Naive thymus-derived CD4-positive, alpha-beta T cell (primary cell): ENCODE results near the gene PLD6. TPM values are rescaled to one million over a fixed set of nuclear protein-coding genes. Genes with fewer than 3 reads are reported as not detected.

Experiments used
- ATAC-seq: fragments of 150-1000 bp; cut with Tn5 transposase; 2 replicates; pipeline ENCODE4 v1.10.0; 2021; ENCODE audit warnings: mild to moderate bottlenecking, moderate library complexity
- CTCF ChIA-PET: fragments of 350-600 bp; sonication (Branson Sonifier 250); formaldehyde crosslinking; loops from one replicate; lab custom pipeline; 2021; ENCODE audit warnings: antibody characterized with exemption; lab: Charles Lee
- POLR2A ChIA-PET: fragments of 350-600 bp; sonication (Branson Sonifier 250); formaldehyde crosslinking; loops from one replicate; lab custom pipeline; 2021; ENCODE audit warnings: antibody characterized with exemption, inconsistent platforms; lab: Charles Lee
- DNase-seq, 9 donors: peaks; one replicate each; pipeline versions ENCODE4 v3.0.0 to v3.0.0-alpha.2; 2020 to 2022; ENCODE audit warnings: mixed read lengths in 1 of 9
- H3K27ac ChIP-seq: one replicate; pipeline ENCODE4 v1.7.0; 2013; ENCODE audit warnings: mild to moderate bottlenecking, low read depth, low read length, moderate library complexity
- H3K27me3 ChIP-seq, 2 donors: one replicate each; pipeline ENCODE4 v1.7.0; 2013; ENCODE audit warnings: low read length in 2 of 2, mild to moderate bottlenecking in 2 of 2, moderate library complexity in 2 of 2; ENCODE audit not compliant: control insufficient read depth in 2 of 2, insufficient read depth in 2 of 2
- H3K36me3 ChIP-seq, 3 experiments: 1 replicate in 2 of 3; 2 replicates in 1 of 3; pipeline ENCODE4 v1.7.0; 2013; ENCODE audit warnings: low read length in 3 of 3, mild to moderate bottlenecking in 3 of 3, moderate library complexity in 1 of 3; ENCODE audit not compliant: insufficient read depth in 3 of 3, control insufficient read depth in 2 of 3
- H3K4me1 ChIP-seq, 2 donors: one replicate each; pipeline ENCODE4 v1.7.0; 2013; ENCODE audit warnings: low read length in 2 of 2, mild to moderate bottlenecking in 2 of 2, moderate library complexity in 1 of 2; ENCODE audit not compliant: control insufficient read depth in 2 of 2, insufficient read depth in 2 of 2
- H3K4me3 ChIP-seq: 2 replicates; pipeline ENCODE4 v1.7.0; 2013; ENCODE audit warnings: mild to moderate bottlenecking, low read length
- H3K9me3 ChIP-seq, 3 experiments: 1 replicate in 2 of 3; 2 replicates in 1 of 3; pipeline ENCODE4 v1.7.0; 2013; ENCODE audit warnings: low read length in 3 of 3; ENCODE audit not compliant: control insufficient read depth in 2 of 3
- H3K27ac Mint-ChIP-seq, 9 donors: one replicate each; pipeline ENCODE4 v1.8.0; 2020 to 2022; ENCODE audit warnings: mixed read lengths in 9 of 9, mild to moderate bottlenecking in 8 of 9, moderate library complexity in 5 of 9, inconsistent platforms in 2 of 9
- H3K27me3 Mint-ChIP-seq, 5 donors: one replicate each; pipeline ENCODE4 v1.8.0; 2021 to 2022; ENCODE audit warnings: mixed read lengths in 5 of 5, mild to moderate bottlenecking in 1 of 5
- H3K36me3 Mint-ChIP-seq, 5 donors: one replicate each; pipeline ENCODE4 v1.8.0; 2020 to 2022; ENCODE audit warnings: mixed read lengths in 5 of 5, mild to moderate bottlenecking in 3 of 5, inconsistent platforms in 1 of 5
- H3K4me1 Mint-ChIP-seq, 7 donors: one replicate each; pipeline ENCODE4 v1.8.0; 2020 to 2022; ENCODE audit warnings: mixed read lengths in 7 of 7, mild to moderate bottlenecking in 3 of 7, inconsistent platforms in 1 of 7
- H3K4me3 Mint-ChIP-seq, 10 donors: one replicate each; pipeline ENCODE4 v1.8.0; 2020 to 2022; ENCODE audit warnings: mild to moderate bottlenecking in 10 of 10, mixed read lengths in 10 of 10, moderate library complexity in 6 of 10, inconsistent platforms in 2 of 10
- H3K9me3 Mint-ChIP-seq, 11 donors: one replicate each; pipeline ENCODE4 v1.8.0; 2020 to 2022; ENCODE audit warnings: mixed read lengths in 11 of 11, mild to moderate bottlenecking in 4 of 11, inconsistent platforms in 1 of 11, moderate library complexity in 1 of 11
- intact Hi-C, 2 donors: fragments of 100-400 bp; cut with micrococcal nuclease; formaldehyde crosslinking; loops; one replicate each; pipeline ENCODE4 v1.15.1; 2023
- polyA plus RNA-seq, 2 donors: library from polyadenylated mRNA; unstranded; fragments of 300-500 nt; fragmentation: Illumina TruSeq; gene quantifications; one replicate each; pipeline ENCODE4 v1.2.3, GENCODE V29; 2021
- total RNA-seq, 6 experiments: library from RNA in 5 of 6; stranded (reverse) in 5 of 6; gene quantifications; 1 replicate in 5 of 6; 2 replicates in 1 of 6; pipeline ENCODE4 v1.2.3 and lab custom pipeline; 2021 to 2026

Gene PLD6
- total and polyA plus RNA-seq, 7 experiments from 2014 or later, result 6.2 to 16.4 (median 12.1) TPM

GRCh38 chr17:17173921-17174320 lies 32.2 kb downstream of the PLD6 start:
- ChIA-PET POLR2A (interaction anchor here (1.0 to 3.0 kb wide), 2 partner anchors 8 to 32 kb away, joined by 3 to 16 read pairs; partner anchors contain the start of gene PLD6), CTCF (no interaction called here)
- Histone ChIP-seq H3K36me3 (peaks cover 4 to 33% (median 12%) of the 10 kb centered on the region in 3 experiments), H3K27me3 (no peaks in the 10 kb centered on the region), H3K27ac (peak overlapping the region; percentile 23), H3K9me3 (no peaks in the 10 kb centered on the region), H3K4me1 (peaks cover 28 to 70% of the 10 kb centered on the region in 2 donors), H3K4me3 (no peak overlapping the region)
- ATAC-seq (no peak), DNase-seq (no peak)
- Mint-ChIP-seq H3K4me1 (peaks cover 32 to 86% (median 73%) of the 10 kb centered on the region in 7 donors), H3K36me3 (peaks cover 0 to 38% (median 26%) of the 10 kb centered on the region in 5 donors), H3K27me3 (no peaks in the 10 kb centered on the region), H3K27ac (peak overlapping the region; percentile 13 to 99 (median 89)), H3K4me3 (no peak overlapping the region), H3K9me3 (no peaks in the 10 kb centered on the region)
- intact Hi-C loops, result no loop called here

DNA sequence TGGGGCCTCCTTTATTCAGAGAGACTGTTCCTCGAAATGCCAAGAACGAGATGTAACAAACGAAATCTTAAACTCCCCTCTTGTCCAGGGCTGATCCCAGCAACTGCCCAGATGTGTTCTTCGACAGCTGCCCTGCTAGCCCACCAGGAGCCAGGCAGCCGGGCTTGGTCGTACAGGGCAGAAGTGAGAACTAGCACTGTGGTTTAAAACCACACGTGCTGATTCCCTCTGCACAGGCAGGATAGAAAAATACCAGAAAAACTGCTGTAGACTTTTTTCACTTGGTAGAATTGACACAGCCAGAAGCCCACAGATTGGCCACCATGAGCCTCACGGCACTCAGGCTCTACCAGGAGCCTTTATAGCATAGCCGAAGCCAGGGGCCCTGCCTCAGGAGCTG lies 33.1 kb downstream of the PLD6 start:
- ChIA-PET POLR2A (interaction anchor here (1.0 kb wide), 1 partner anchor 9 kb away, joined by 3 read pairs; no protein-coding TSS in a partner anchor), CTCF (no interaction called here)
- no peak for DNase-seq
- Histone ChIP-seq H3K27ac (no peak overlapping the region), H3K9me3 (no peaks in the 10 kb centered on the region), H3K4me3 (no peak overlapping the region), H3K4me1 (peaks cover 19 to 62% of the 10 kb centered on the region in 2 donors), H3K27me3 (no peaks in the 10 kb centered on the region), H3K36me3 (peaks cover 4 to 42% (median 12%) of the 10 kb centered on the region in 3 experiments)
- no peak for ATAC-seq
- H3K27me3 Mint-ChIP-seq, result no peaks in the 10 kb centered on the region
- intact Hi-C loops, result no loop called here
- peak overlapping the region in 6 of 10 donors; percentile 18 to 59 (median 39) for H3K4me3 Mint-ChIP-seq
- H3K4me1 Mint-ChIP-seq, result peaks cover 33 to 87% (median 73%) of the 10 kb centered on the region in 7 donors
- H3K36me3 Mint-ChIP-seq, result peaks cover 0 to 44% (median 26%) of the 10 kb centered on the region in 5 donors
- H3K27ac Mint-ChIP-seq, result peak overlapping the region; percentile 46 to 99 (median 85)
- no peaks in the 10 kb centered on the region for H3K9me3 Mint-ChIP-seq

- Histone ChIP-seq H3K27me3 (no peaks in the 10 kb centered on the region), H3K36me3 (peaks cover 4 to 48% (median 12%) of the 10 kb centered on the region in 3 experiments), H3K9me3 (no peaks in the 10 kb centered on the region), H3K4me3 (no peak overlapping the region), H3K27ac (no peak overlapping the region), H3K4me1 (peaks cover 17 to 55% of the 10 kb centered on the region in 2 donors)
- POLR2A ChIA-PET, result interaction anchor here (0.7 to 1.6 kb wide), 3 partner anchors 8 to 12 kb away, joined by 3 to 4 read pairs (median 4); no protein-coding TSS in a partner anchor
- Mint-ChIP-seq H3K27ac (peak overlapping the region; percentile 36 to 99 (median 86)), H3K36me3 (peaks cover 2 to 40% (median 22%) of the 10 kb centered on the region in 5 donors), H3K4me1 (peaks cover 27 to 81% (median 67%) of the 10 kb centered on the region in 7 donors), H3K4me3 (peak overlapping the region in 6 of 10 donors; percentile 18 to 59 (median 32)), H3K9me3 (no peaks in the 10 kb centered on the region), H3K27me3 (no peaks in the 10 kb centered on the region)
- intact Hi-C loops, result no loop called here
- ATAC-seq (no peak), DNase-seq (no peak)
- CTCF ChIA-PET, result no interaction called here
These were observed 33.9 kb downstream of the PLD6 start for GRCh38 chr17:17172001-17172939.

GRCh38 chr17:17171186-17171585 lies 34.9 kb downstream of the PLD6 start:
- H3K4me3 ChIP-seq, result no peak overlapping the region
- H3K36me3 ChIP-seq, result peaks cover 4 to 55% (median 4%) of the 10 kb centered on the region in 3 experiments
- no peaks in the 10 kb centered on the region for H3K27me3 ChIP-seq
- Mint-ChIP-seq H3K27me3 (no peaks in the 10 kb centered on the region), H3K36me3 (peaks cover 8 to 43% (median 19%) of the 10 kb centered on the region in 5 donors), H3K4me3 (peak overlapping the region in 4 of 10 donors; percentile 4 to 62 (median 42)), H3K27ac (peak overlapping the region; percentile 58 to 99 (median 87)), H3K9me3 (no peaks in the 10 kb centered on the region), H3K4me1 (peaks cover 19 to 74% (median 60%) of the 10 kb centered on the region in 7 donors)
- ChIA-PET CTCF (no interaction called here), POLR2A (interaction anchor here (0.8 to 1.6 kb wide), 2 partner anchors 10 to 13 kb away, joined by 3 to 4 read pairs; no protein-coding TSS in a partner anchor)
- intact Hi-C loops, result no loop called here
- H3K27ac ChIP-seq, result no peak overlapping the region
- ATAC-seq, result no peak
- DNase-seq, result no peak
- peaks cover 17 to 44% of the 10 kb centered on the region in 2 donors for H3K4me1 ChIP-seq
- H3K9me3 ChIP-seq, result no peaks in the 10 kb centered on the region

DNA sequence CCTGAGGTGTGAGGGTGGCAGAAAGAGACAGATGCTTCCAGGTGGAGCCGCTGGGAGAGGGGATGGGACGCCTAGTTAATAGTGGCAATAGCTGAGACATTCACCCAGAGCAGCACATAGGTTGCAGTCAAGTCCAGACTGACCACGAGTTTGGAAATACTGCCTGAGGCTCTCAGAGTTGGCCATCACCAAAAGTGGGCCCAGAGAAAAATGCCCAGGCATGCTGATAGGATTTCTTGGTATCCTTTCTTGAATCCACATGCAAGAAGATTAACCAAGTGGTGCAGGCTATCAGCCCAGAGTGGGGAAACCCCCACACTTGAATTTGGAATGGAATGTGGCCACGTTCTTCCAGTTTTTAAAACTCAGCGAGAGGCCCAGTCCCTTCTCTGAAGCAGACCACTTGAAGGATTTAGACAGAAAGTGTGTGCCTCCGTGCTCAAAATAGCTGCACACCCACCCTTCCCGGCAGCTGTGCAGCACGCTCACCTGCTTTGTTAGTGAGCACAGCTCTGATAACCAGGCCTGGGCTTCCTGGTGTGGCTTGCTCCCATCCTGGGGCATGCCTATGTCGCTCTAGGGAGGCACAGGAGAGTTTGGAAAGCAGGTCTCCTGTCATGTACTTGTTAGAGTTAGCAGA lies 35.7 kb downstream of the PLD6 start:
- no peak overlapping the region for H3K27ac ChIP-seq
- peaks cover 13 to 37% of the 10 kb centered on the region in 2 donors for H3K4me1 ChIP-seq
- ATAC-seq (no peak), DNase-seq (no peak)
- intact Hi-C loops, result no loop called here
- ChIA-PET POLR2A (interaction anchor here (0.7 kb wide), 1 partner anchor 8 kb away, joined by 3 read pairs; no protein-coding TSS in a partner anchor), CTCF (no interaction called here)
- H3K4me3 ChIP-seq, result no peak overlapping the region
- Mint-ChIP-seq H3K27ac (peak overlapping the region in 8 of 9 donors; percentile 58 to 99 (median 78)), H3K4me1 (peaks cover 17 to 67% (median 53%) of the 10 kb centered on the region in 7 donors), H3K9me3 (no peaks in the 10 kb centered on the region), H3K4me3 (no peak overlapping the region), H3K27me3 (no peaks in the 10 kb centered on the region), H3K36me3 (peaks cover 13 to 48% (median 16%) of the 10 kb centered on the region in 5 donors)
- H3K36me3 ChIP-seq, result peaks cover 0 to 62% (median 4%) of the 10 kb centered on the region in 3 experiments
- H3K27me3 ChIP-seq, result no peaks in the 10 kb centered on the region
- H3K9me3 ChIP-seq, result no peaks in the 10 kb centered on the region

GRCh38 chr17:17169396-17169795 lies 36.7 kb downstream of the PLD6 start:
- POLR2A ChIA-PET, result interaction anchor here (1.3 to 1.5 kb wide), 2 partner anchors 8 to 12 kb away, joined by 5 to 7 read pairs; no protein-coding TSS in a partner anchor
- peak overlapping the region in 7 of 9 donors; percentile 32 to 84 (median 65) for H3K27ac Mint-ChIP-seq
- Histone ChIP-seq H3K27ac (no peak overlapping the region), H3K27me3 (no peaks in the 10 kb centered on the region), H3K4me1 (peaks cover 13 to 28% of the 10 kb centered on the region in 2 donors), H3K36me3 (peaks cover 0 to 67% (median 6%) of the 10 kb centered on the region in 3 experiments), H3K9me3 (no peaks in the 10 kb centered on the region), H3K4me3 (no peak overlapping the region)
- no peaks in the 10 kb centered on the region for H3K27me3 Mint-ChIP-seq
- H3K9me3 Mint-ChIP-seq, result no peaks in the 10 kb centered on the region
- H3K4me3 Mint-ChIP-seq, result no peak overlapping the region
- DNase-seq (no peak), ATAC-seq (no peak)
- peaks cover 17 to 57% (median 23%) of the 10 kb centered on the region in 5 donors for H3K36me3 Mint-ChIP-seq
- CTCF ChIA-PET, result no interaction called here
- H3K4me1 Mint-ChIP-seq, result peaks cover 20 to 62% (median 44%) of the 10 kb centered on the region in 7 donors
- intact Hi-C loops, result no loop called here
